SHP77 treated with DMSO at 0.1 percent for 48 hours (cell line): ENCODE measurements around the gene ADAMTS19.
"Not testable (repeated sequence)": the region's sequence is repeated elsewhere in the genome, so short reads cannot be mapped to it uniquely, and the experiment has no call there.

Experiments used
- DNase-seq: peaks from one replicate; lab custom pipeline; 2025; lab: John Stamatoyannopoulos, UW

Gene ADAMTS19

GRCh38 chr5:129459777-129460671 is at the start of gene ADAMTS19:
TSS of gene ADAMTS19 (plus strand) at chr5:129460298. CDS start at chr5:129460392, 94 bp downstream.
- no peak for DNase-seq

GRCh38 chr5:129410488-129410887 is 49.6 kb upstream of the ADAMTS19 start:
- no peak for DNase-seq

GRCh38 chr5:129412721-129413120 is 47.4 kb upstream of the ADAMTS19 start:
- DNase-seq = no peak

GRCh38 chr5:129413570-129413969 is 46.5 kb upstream of the ADAMTS19 start:
- DNase-seq = no peak

GRCh38 chr5:129419292-129419691 is 40.8 kb upstream of the ADAMTS19 start:
- no peak for DNase-seq

- no peak for DNase-seq
These were observed 35.1 kb upstream of the ADAMTS19 start for GRCh38 chr5:129425031-129425430.

GRCh38 chr5:129426071-129426470 is 34.0 kb upstream of the ADAMTS19 start:
- DNase-seq = no peak

GRCh38 chr5:129428636-129429035 is 31.5 kb upstream of the ADAMTS19 start:
- DNase-seq = not testable (repeated sequence)

GRCh38 chr5:129431406-129431805 is 28.7 kb upstream of the ADAMTS19 start:
- DNase-seq = no peak

GRCh38 chr5:129438322-129438721 is 21.8 kb upstream of the ADAMTS19 start:
- no peak for DNase-seq

- DNase-seq = no peak
These were observed 19.7 kb upstream of the ADAMTS19 start for GRCh38 chr5:129440424-129440823.

- DNase-seq = no peak
These were observed 19.0 kb upstream of the ADAMTS19 start for GRCh38 chr5:129441096-129441495.

GRCh38 chr5:129445379-129445778 is 14.7 kb upstream of the ADAMTS19 start:
- no peak for DNase-seq

GRCh38 chr5:129447968-129448367 is 12.1 kb upstream of the ADAMTS19 start:
- DNase-seq = no peak

- DNase-seq = no peak
These were observed 11.4 kb upstream of the ADAMTS19 start for GRCh38 chr5:129448654-129449053.

GRCh38 chr5:129454461-129454860 is 5.6 kb upstream of the ADAMTS19 start:
- DNase-seq = no peak

GRCh38 chr5:129459450-129459776 is 685 bp upstream of the ADAMTS19 start:
- DNase-seq = no peak

GRCh38 chr5:129460672-129460935 is 506 bp downstream of the ADAMTS19 start:
- no peak for DNase-seq

GRCh38 chr5:129460936-129461710 is 1.0 kb downstream of the ADAMTS19 start:
- no peak for DNase-seq

GRCh38 chr5:129461711-129462332 is 1.7 kb downstream of the ADAMTS19 start:
- DNase-seq = no peak

- DNase-seq = no peak
These were observed 5.8 kb downstream of the ADAMTS19 start for GRCh38 chr5:129465776-129466344.

GRCh38 chr5:129474544-129474943 is 14.4 kb downstream of the ADAMTS19 start:
- no peak for DNase-seq

GRCh38 chr5:129476751-129477150 is 16.7 kb downstream of the ADAMTS19 start:
- DNase-seq = no peak
